NB4 (cell line): Measurements from ENCODE around the gene ALPK3.

ENCODE experiments used
- DNase-seq: peaks from one replicate; pipeline ENCODE4 v3.0.0; 2010; ENCODE audit warnings: low read depth
- H3K4me3 ChIP-seq: one replicate; pipeline ENCODE4 v1.5.1; 2011; ENCODE audit warnings: mild to moderate bottlenecking, low read depth, low read length, moderate library complexity
- CTCF ChIP-seq: IDR thresholded peaks from one replicate; pipeline ENCODE4 v1.5.1; 2012; ENCODE audit warnings: low read depth, low read length
- MAX ChIP-seq: IDR thresholded peaks from 2 replicates; pipeline ENCODE4 v1.6.1; 2011; ENCODE audit warnings: low read depth, low read length
- MYC ChIP-seq: IDR thresholded peaks from 2 replicates; pipeline ENCODE4 v1.6.1; 2011; ENCODE audit warnings: low read depth, low read length
- POLR2A ChIP-seq: IDR thresholded peaks from 2 replicates; pipeline ENCODE4 v1.6.1; 2011; ENCODE audit warnings: mild to moderate bottlenecking; ENCODE audit not compliant: insufficient read length; ENCODE audit errors: extremely low read depth

The ALPK3 gene

GRCh38 chr15:84880822-84881519 is 63.8 kb downstream of the ALPK3 start:
- H3K4me3 ChIP-seq, result no peak overlapping the region
- no peak for DNase-seq
- no peak for TF ChIP-seq POLR2A
- no peak for TF ChIP-seq CTCF
- TF ChIP-seq MYC, result no peak
- TF ChIP-seq MAX, result no peak

GRCh38 chr15:84881520-84881830 is 64.3 kb downstream of the ALPK3 start:
- H3K4me3 ChIP-seq, result no peak overlapping the region
- no peak for DNase-seq
- TF ChIP-seq CTCF, result no peak
- TF ChIP-seq MYC, result no peak
- TF ChIP-seq POLR2A, result no peak
- TF ChIP-seq MAX, result no peak

GRCh38 chr15:84883466-84883865 is 66.3 kb downstream of the ALPK3 start:
- TF ChIP-seq MYC (no peak), CTCF (no peak), MAX (no peak), POLR2A (no peak)
- H3K4me3 ChIP-seq, result no peak overlapping the region
- DNase-seq, result no peak

- TF ChIP-seq CTCF, result no peak
- no peak for TF ChIP-seq POLR2A
- TF ChIP-seq MAX, result no peak
- TF ChIP-seq MYC, result no peak
- H3K4me3 ChIP-seq, result no peak within 1 kb of the TSS
- DNase-seq, result no peak
Observed at GRCh38 chr15:84883916-84884781, 67.0 kb downstream of the ALPK3 start, which contains the start of gene SLC28A1. Gene SLC28A1 (plus strand): TSS chr15:84884662. CDS start chr15:84887761, 3,099 bp downstream.

- H3K4me3 ChIP-seq, result no peak overlapping the region
- no peak for TF ChIP-seq POLR2A
- TF ChIP-seq MAX, result no peak
- no peak for TF ChIP-seq CTCF
- no peak for TF ChIP-seq MYC
- DNase-seq, result no peak
Observed at GRCh38 chr15:84885801-84886200, 68.6 kb downstream of the ALPK3 start.
